Cerebellar cortex (tissue), 1 donor: ENCODE results near the gene IAH1.
A peak's percentile ranks its signal among the peaks of the same experiment; 100 is the strongest.
"Not testable (repeated sequence)": the region's sequence is repeated elsewhere in the genome, so short reads cannot be mapped to it uniquely, and the experiment has no call there.

Source experiments
- DNase-seq: peaks from one replicate; pipeline ENCODE4 v3.0.0-alpha.2; 2015; ENCODE audit warnings: low spot score

IAH1 gene

GRCh38 chr2:9473308-9473984, 905 bp upstream of the IAH1 start:
- DNase-seq, result peak; percentile 46

GRCh38 chr2:9473985-9474360, 378 bp upstream of the IAH1 start:
- peak; percentile 40 for DNase-seq

- DNase-seq, result no peak
Observed at GRCh38 chr2:9477914-9478313, 3.6 kb downstream of the IAH1 start.

GRCh38 chr2:9478526-9478925, 4.2 kb downstream of the IAH1 start:
- DNase-seq, result no peak

GRCh38 chr2:9480157-9480556, 5.8 kb downstream of the IAH1 start:
- DNase-seq, result no peak

GRCh38 chr2:9483107-9483506, 8.8 kb downstream of the IAH1 start:
- no peak for DNase-seq

GRCh38 chr2:9484533-9484932, 10.2 kb downstream of the IAH1 start:
- DNase-seq, result no peak

- DNase-seq, result no peak
Observed at GRCh38 chr2:9488583-9489547, 14.5 kb downstream of the IAH1 start.

GRCh38 chr2:9490789-9491188, 16.4 kb downstream of the IAH1 start:
- no peak for DNase-seq

- DNase-seq, result no peak
Observed at GRCh38 chr2:9492927-9493326, 18.6 kb downstream of the IAH1 start.

- DNase-seq, result no peak
Observed at GRCh38 chr2:9493478-9493877, 19.1 kb downstream of the IAH1 start.

GRCh38 chr2:9494081-9494480, 19.7 kb downstream of the IAH1 start:
- DNase-seq, result no peak

- no peak for DNase-seq
Observed at GRCh38 chr2:9497017-9497416, 22.7 kb downstream of the IAH1 start.

- no peak for DNase-seq
Observed at GRCh38 chr2:9498210-9498609, 23.9 kb downstream of the IAH1 start.

- no peak for DNase-seq
Observed at GRCh38 chr2:9508931-9509330, 34.6 kb downstream of the IAH1 start.

- not testable (repeated sequence) for DNase-seq
Observed at GRCh38 chr2:9513946-9514345, 39.6 kb downstream of the IAH1 start.

- no peak for DNase-seq
Observed at GRCh38 chr2:9517118-9517782, 42.9 kb downstream of the IAH1 start.

GRCh38 chr2:9518163-9518562, 43.8 kb downstream of the IAH1 start:
- DNase-seq, result no peak

GRCh38 chr2:9518780-9519179, 44.4 kb downstream of the IAH1 start:
- DNase-seq, result no peak

- no peak for DNase-seq
Observed at GRCh38 chr2:9519250-9519649, 44.9 kb downstream of the IAH1 start.

GRCh38 chr2:9524291-9524690, 49.9 kb downstream of the IAH1 start:
- no peak for DNase-seq

GRCh38 chr2:9525266-9525665, 50.9 kb downstream of the IAH1 start:
- DNase-seq, result no peak
